DND-41 (cell line): Measurements from ENCODE around the gene CLNK.

Experiments
- ATAC-seq: fragments of 200-7000 bp; cut with Tn5 transposase; 3 replicates; pipeline ENCODE4 v1.9.1; 2021; ENCODE audit warnings: low read depth; ENCODE audit not compliant: insufficient read depth
- DNase-seq: peaks from one replicate; pipeline ENCODE4 v3.0.0-alpha.2; 2020
- H2AFZ ChIP-seq: 2 replicates; pipeline ENCODE4 v1.6.0; 2012; ENCODE audit warnings: low read depth, low read length
- H3K27ac ChIP-seq: 2 replicates; pipeline ENCODE4 v1.5.1; 2012; ENCODE audit warnings: low read length, inconsistent platforms
- H3K27me3 ChIP-seq: fragments of 200-600 bp; sonication (generic); 2 replicates; pipeline ENCODE4 v1.6.0; 2012; ENCODE audit warnings: low read length, mild to moderate bottlenecking, inconsistent platforms; ENCODE audit not compliant: insufficient read depth, poor library complexity
- H3K36me3 ChIP-seq: 2 replicates; pipeline ENCODE4 v1.5.1; 2012; ENCODE audit warnings: low read length, inconsistent platforms; ENCODE audit not compliant: insufficient read depth
- H3K4me1 ChIP-seq: 2 replicates; pipeline ENCODE4 v1.5.1; 2012; ENCODE audit warnings: mild to moderate bottlenecking, low read length; ENCODE audit not compliant: insufficient read depth
- H3K4me2 ChIP-seq: 2 replicates; pipeline ENCODE4 v1.6.0; 2012; ENCODE audit warnings: mild to moderate bottlenecking, moderate library complexity, low read length, inconsistent platforms; ENCODE audit not compliant: insufficient read depth
- H3K4me3 ChIP-seq, 2 experiments: fragments of 200-600 bp in 1 of 2; shearing (Covaris generic) in 1 of 2; 2 replicates each; pipeline ENCODE4 v1.5.1; 2012 to 2016; ENCODE audit warnings: inconsistent platforms in 2 of 2, low read length in 2 of 2, mild to moderate bottlenecking in 2 of 2, low read depth in 1 of 2, moderate library complexity in 1 of 2
- H3K79me2 ChIP-seq: 2 replicates; pipeline ENCODE4 v1.6.0; 2012; ENCODE audit warnings: low read length, inconsistent platforms; ENCODE audit not compliant: insufficient read depth
- H3K9ac ChIP-seq: 2 replicates; pipeline ENCODE4 v1.6.0; 2012; ENCODE audit warnings: low read depth, mild to moderate bottlenecking, inconsistent platforms, low read length, moderate library complexity
- H3K9me3 ChIP-seq: 2 replicates; pipeline ENCODE4 v1.5.1; 2012; ENCODE audit warnings: low read length, moderate library complexity, mild to moderate bottlenecking, inconsistent platforms; ENCODE audit not compliant: insufficient read depth, severe bottlenecking
- H4K20me1 ChIP-seq: 2 replicates; pipeline ENCODE4 v1.6.0; 2012; ENCODE audit warnings: low read length; ENCODE audit not compliant: insufficient read depth
- CTCF ChIP-seq: IDR thresholded peaks from 2 replicates; pipeline ENCODE4 v1.5.1; 2012; ENCODE audit warnings: borderline replicate concordance, low read length, moderate library complexity, mild to moderate bottlenecking; ENCODE audit not compliant: poor library complexity, severe bottlenecking; ENCODE audit errors: extremely low read depth
- EZH2 ChIP-seq: IDR thresholded peaks from 3 replicates; pipeline ENCODE4 v1.6.1; 2012; ENCODE audit warnings: borderline replicate concordance, low read depth, mild to moderate bottlenecking, moderate library complexity, low read length, inconsistent platforms; ENCODE audit not compliant: severe bottlenecking

CLNK gene

DNA sequence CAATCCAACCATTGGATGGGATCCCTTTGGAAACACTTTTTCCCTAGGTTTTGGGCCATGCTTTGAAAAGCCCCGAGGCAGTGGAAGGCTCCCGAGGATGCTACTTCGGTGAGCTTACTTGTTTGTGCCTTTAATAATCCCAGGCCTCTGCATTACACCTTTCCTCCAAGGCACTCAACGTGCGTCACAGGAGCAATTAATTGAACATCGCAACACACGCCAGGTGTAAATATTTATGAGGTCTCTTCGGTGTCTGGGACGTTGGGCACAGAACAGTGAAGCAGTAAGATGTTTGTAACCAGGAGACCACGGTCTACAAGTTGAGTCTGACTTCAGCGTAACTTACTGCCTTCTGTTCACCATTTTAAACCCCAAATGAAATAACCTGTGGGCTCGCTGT, 97.3 kb downstream of the CLNK start:
- peak overlapping the region in 1 of 2 experiments; percentile 20; a peak in 1 of 4 replicates for H3K4me3 ChIP-seq

GRCh38 chr4:10584042-10584441, 100.5 kb downstream of the CLNK start:
- Histone ChIP-seq H3K36me3 (no peaks in the 10 kb centered on the region), H3K4me2 (peak overlapping the region; percentile 61), H3K4me3 (peak overlapping the region in 1 of 2 experiments; percentile 23; a peak in 2 of 4 replicates), H3K27ac (peak overlapping the region; percentile 48), H3K27me3 (no peaks in the 10 kb centered on the region), H3K9me3 (no peaks in the 10 kb centered on the region), H4K20me1 (no peaks in the 10 kb centered on the region), H3K4me1 (peaks cover 39% of the 10 kb centered on the region), H2AFZ (peak overlapping the region; percentile 64), H3K79me2 (no peaks in the 10 kb centered on the region), H3K9ac (peak overlapping the region; percentile 33)
- ATAC-seq (peak; percentile 66), DNase-seq (peak; percentile 69)
- TF ChIP-seq CTCF (no peak), EZH2 (no peak)

More for the DNA sequence above, 97.3 kb downstream of the CLNK start:
- ATAC-seq (no peak), DNase-seq (no peak)
- H3K4me1 ChIP-seq: peaks cover 55% of the 10 kb centered on the region
- peak overlapping the region; percentile 41 for H2AFZ ChIP-seq
- H3K9ac ChIP-seq: peak overlapping the region; percentile 5; the same call in 1 of the 2 replicates
- no peaks in the 10 kb centered on the region for H3K27me3 ChIP-seq
- no peaks in the 10 kb centered on the region for H4K20me1 ChIP-seq
- no peaks in the 10 kb centered on the region for H3K79me2 ChIP-seq
- peak overlapping the region; percentile 37; the same call in 1 of the 2 replicates for H3K4me2 ChIP-seq
- H3K36me3 ChIP-seq: no peaks in the 10 kb centered on the region
- H3K9me3 ChIP-seq: no peaks in the 10 kb centered on the region
- peak overlapping the region; percentile 74 for H3K27ac ChIP-seq
- TF ChIP-seq CTCF: no peak
- TF ChIP-seq EZH2: no peak

GRCh38 chr4:10582951-10583350, 101.6 kb downstream of the CLNK start:
- Histone ChIP-seq H3K79me2 (no peaks in the 10 kb centered on the region), H3K27ac (no peak overlapping the region), H3K4me2 (no peak overlapping the region), H2AFZ (peak overlapping the region; percentile 48; the same call in 1 of the 2 replicates), H3K9ac (no peak overlapping the region), H3K4me3 (no peak overlapping the region), H3K27me3 (no peaks in the 10 kb centered on the region), H3K9me3 (no peaks in the 10 kb centered on the region), H4K20me1 (no peaks in the 10 kb centered on the region), H3K4me1 (peaks cover 28% of the 10 kb centered on the region), H3K36me3 (no peaks in the 10 kb centered on the region)
- TF ChIP-seq EZH2: no peak
- no peak for TF ChIP-seq CTCF
- no peak for DNase-seq
- ATAC-seq: no peak
